GM12875 (cell line): Measurements from ENCODE around the gene QRICH1.

Source experiments
- H3K4me3 ChIP-seq: one replicate; pipeline ENCODE4 v1.5.1; 2011; ENCODE audit warnings: low read depth, low read length, control low read depth
- CTCF ChIP-seq: IDR thresholded peaks from 2 replicates; pipeline ENCODE4 v1.5.1; 2011; ENCODE audit warnings: low read depth, mild to moderate bottlenecking, control low read depth, inconsistent platforms, low read length, moderate library complexity, borderline replicate concordance; ENCODE audit not compliant: insufficient read depth

Gene QRICH1

GRCh38 chr3:49032646-49033304 is 61.1 kb downstream of the QRICH1 start:
- H3K4me3 ChIP-seq: no peak overlapping the region
- no peak for TF ChIP-seq CTCF

GRCh38 chr3:49030321-49030720 is 63.5 kb downstream of the QRICH1 start:
- no peak for TF ChIP-seq CTCF

GRCh38 chr3:49029563-49029884 is 64.3 kb downstream of the QRICH1 start:
- TF ChIP-seq CTCF: no peak
- H3K4me3 ChIP-seq: no peak overlapping the region

More at GRCh38 chr3:49030321-49030720, 63.5 kb downstream of the QRICH1 start:
- H3K4me3 ChIP-seq: no peak overlapping the region

- H3K4me3 ChIP-seq: peak within 1 kb of the TSS; percentile 77
- TF ChIP-seq CTCF: 0 out of 2 replicates have a peak, but pooled peaks have one; percentile 3
Measured at GRCh38 chr3:49028673-49029562, 65.0 kb downstream of the QRICH1 start, which contains the start of gene IMPDH2. TSS of gene IMPDH2 (minus strand) at chr3:49029398. CDS start at chr3:49029350, 48 bp downstream.

- no peak for TF ChIP-seq CTCF
- H3K4me3 ChIP-seq: peak overlapping the region; percentile 77
Measured at GRCh38 chr3:49028298-49028672, 65.6 kb downstream of the QRICH1 start.

GRCh38 chr3:49027634-49028033 is 66.2 kb downstream of the QRICH1 start:
- no peak for TF ChIP-seq CTCF
- H3K4me3 ChIP-seq: no peak overlapping the region
